GM23338 (cell line): Measurements from ENCODE around the gene ZNF91. TPM values are rescaled to one million over a fixed set of nuclear protein-coding genes. Genes with fewer than 3 reads are reported as not detected.

Source experiments
- ATAC-seq: fragments of 200-7000 bp; cut with Tn5 transposase; 3 replicates; pipeline ENCODE4 v1.9.1; 2020
- DNase-seq: peaks from one replicate; pipeline ENCODE4 v3.0.0-alpha.2; 2015; ENCODE audit warnings: low spot score
- H2AFZ ChIP-seq: fragments of 200-600 bp; sonication (generic); 2 replicates; pipeline ENCODE4 v1.8.0; 2016; ENCODE audit warnings: antibody characterized with exemption, mild to moderate bottlenecking, moderate library complexity
- H3F3A ChIP-seq: fragments of 200-600 bp; sonication (generic); replicated peaks from 2 replicates; pipeline ENCODE4 v1.8.0; 2017; ENCODE audit warnings: antibody characterized with exemption, mixed run types, low read depth
- H3K27ac ChIP-seq: fragments of 200-600 bp; sonication (generic); 2 replicates; pipeline ENCODE4 v1.6.1; 2016; ENCODE audit warnings: low read depth
- H3K27me3 ChIP-seq: fragments of 200-600 bp; sonication (generic); 2 replicates; pipeline ENCODE4 v1.8.0; 2016; ENCODE audit warnings: mild to moderate bottlenecking, mixed run types, moderate library complexity; ENCODE audit not compliant: insufficient read depth
- H3K36me3 ChIP-seq: fragments of 200-600 bp; sonication (generic); 2 replicates; pipeline ENCODE4 v1.8.0; 2016; ENCODE audit warnings: mild to moderate bottlenecking; ENCODE audit not compliant: insufficient read depth
- H3K4me1 ChIP-seq: fragments of 200-600 bp; sonication (generic); 2 replicates; pipeline ENCODE4 v1.8.0; 2016; ENCODE audit warnings: mild to moderate bottlenecking, moderate library complexity; ENCODE audit not compliant: insufficient read depth
- H3K4me2 ChIP-seq: fragments of 200-600 bp; sonication (generic); 2 replicates; pipeline ENCODE4 v1.7.1; 2017; ENCODE audit warnings: mixed run types
- H3K4me3 ChIP-seq: fragments of 200-600 bp; sonication (generic); 2 replicates; pipeline ENCODE4 v1.6.1; 2016; ENCODE audit warnings: mixed run types
- H3K79me2 ChIP-seq: fragments of 200-600 bp; sonication (generic); replicated peaks from 2 replicates; pipeline ENCODE4 v1.8.0; 2017; ENCODE audit warnings: mild to moderate bottlenecking; ENCODE audit not compliant: insufficient read depth
- H3K9me2 ChIP-seq: fragments of 200-600 bp; sonication (generic); 2 replicates; pipeline ENCODE4 v1.8.0; 2017; ENCODE audit not compliant: insufficient read depth
- H4K20me1 ChIP-seq: fragments of 200-600 bp; sonication (generic); replicated peaks from 2 replicates; pipeline ENCODE4 v1.8.0; 2017; ENCODE audit warnings: mild to moderate bottlenecking; ENCODE audit not compliant: insufficient read depth
- H3K27ac Mint-ChIP-seq: 2 replicates; pipeline ENCODE4 v1.8.0; 2020; ENCODE audit warnings: inconsistent platforms, mild to moderate bottlenecking, moderate library complexity, mixed read lengths
- H3K27me3 Mint-ChIP-seq: 3 replicates; pipeline ENCODE4 v1.8.0; 2022; ENCODE audit warnings: low read depth, mild to moderate bottlenecking, moderate library complexity, mixed read lengths, inconsistent platforms; ENCODE audit not compliant: insufficient read depth, poor library complexity
- H3K36me3 Mint-ChIP-seq: 3 replicates; pipeline ENCODE4 v1.8.0; 2021; ENCODE audit warnings: low read depth, mild to moderate bottlenecking, inconsistent platforms, moderate library complexity, mixed read lengths
- H3K4me1 Mint-ChIP-seq: 3 replicates; pipeline ENCODE4 v1.8.0; 2020; ENCODE audit warnings: mild to moderate bottlenecking, inconsistent platforms, mixed read lengths
- H3K4me3 Mint-ChIP-seq: 3 replicates; pipeline ENCODE4 v1.8.0; 2021; ENCODE audit warnings: moderate library complexity, mild to moderate bottlenecking, inconsistent platforms, mixed read lengths
- H3K9me3 Mint-ChIP-seq: 3 replicates; pipeline ENCODE4 v1.8.0; 2020; ENCODE audit warnings: moderate library complexity, mild to moderate bottlenecking, inconsistent platforms, mixed read lengths
- CREB1 ChIP-seq: fragments of 250-450 bp; sonication (Bioruptor Pico); IDR thresholded peaks from 2 replicates; pipeline ENCODE4 v1.5.0; 2020; ENCODE audit warnings: low read depth, mild to moderate bottlenecking, moderate library complexity
- EZH2phosphoT487 ChIP-seq: fragments of 200-600 bp; sonication (generic); IDR thresholded peaks from one replicate; pipeline ENCODE4 v1.8.1; 2018; ENCODE audit warnings: antibody characterized with exemption; ENCODE audit not compliant: unreplicated experiment
- JUNB ChIP-seq: IDR thresholded peaks from one replicate; pipeline ENCODE4 v1.6.1; 2016; ENCODE audit warnings: antibody characterized with exemption; ENCODE audit not compliant: unreplicated experiment
- NANOG ChIP-seq: IDR thresholded peaks from 2 replicates; pipeline ENCODE4 v1.6.1; 2016; ENCODE audit warnings: antibody characterized with exemption, borderline replicate concordance
- POLR2AphosphoS5 ChIP-seq: IDR thresholded peaks from 2 replicates; pipeline ENCODE4 v1.6.1; 2016; ENCODE audit warnings: antibody characterized with exemption, low read depth
- polyA plus RNA-seq: library from polyadenylated mRNA; unstranded; fragments of >200 nt; fragmentation: Nextera tagmentation; extraction: Ambion mirVana; gene quantifications from 2 replicates; pipeline ENCODE4 v1.2.1, GENCODE V29; 2016
- total RNA-seq: library from RNA; depleted of rRNA; stranded (reverse); fragments of >200 nt; shearing (Covaris generic); gene quantifications from 2 replicates; pipeline ENCODE4 v1.2.3, GENCODE V29; 2014
- TF ChIP-seq, protein P1 (sequence below): IDR thresholded peaks from one replicate; pipeline ENCODE4 v1.6.1; 2018; ENCODE audit warnings: antibody characterized with exemption; ENCODE audit not compliant: unreplicated experiment

The ZNF91 gene
- total and polyA plus RNA-seq, 2 experiments from 2014 or later = 23.5 to 51.6 TPM

DNA sequence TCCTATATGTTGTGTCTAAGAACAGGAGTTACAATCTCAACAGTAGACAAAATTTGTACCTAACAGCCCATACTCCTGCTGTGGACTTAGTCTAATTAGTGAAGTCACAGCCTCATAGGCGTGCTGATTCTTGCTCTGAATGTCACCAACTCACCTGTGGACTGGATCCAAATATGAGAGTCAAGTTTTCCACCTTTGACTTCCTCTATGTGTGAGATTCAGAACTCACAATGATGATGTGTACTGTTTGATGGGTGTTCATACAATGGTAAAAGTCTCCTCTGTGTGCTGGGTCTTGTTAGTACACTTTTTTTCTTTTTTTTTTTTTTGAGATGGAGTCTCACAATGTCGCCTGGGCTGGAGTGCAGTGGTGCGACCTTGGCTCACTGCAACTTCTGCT, 7.8 kb upstream of the ZNF91 start:
- no peak for DNase-seq
- peaks cover 3% of the 10 kb centered on the region for H4K20me1 ChIP-seq
- no peak overlapping the region for H3K27ac ChIP-seq
- no peak overlapping the region for H3K4me2 ChIP-seq
- H3K79me2 ChIP-seq = peaks cover 21% of the 10 kb centered on the region
- H3F3A ChIP-seq = no peaks in the 10 kb centered on the region
- peaks cover 1% of the 10 kb centered on the region for H3K27me3 Mint-ChIP-seq
- H3K4me1 ChIP-seq = no peaks in the 10 kb centered on the region
- no peaks in the 10 kb centered on the region for H3K27me3 ChIP-seq
- H3K9me3 Mint-ChIP-seq = no peaks in the 10 kb centered on the region; the same call in 2 of the 3 replicates
- TF ChIP-seq POLR2AphosphoS5 (no peak), EZH2phosphoT487 (no peak), NANOG (no peak)
- TF ChIP-seq, protein P1, sequence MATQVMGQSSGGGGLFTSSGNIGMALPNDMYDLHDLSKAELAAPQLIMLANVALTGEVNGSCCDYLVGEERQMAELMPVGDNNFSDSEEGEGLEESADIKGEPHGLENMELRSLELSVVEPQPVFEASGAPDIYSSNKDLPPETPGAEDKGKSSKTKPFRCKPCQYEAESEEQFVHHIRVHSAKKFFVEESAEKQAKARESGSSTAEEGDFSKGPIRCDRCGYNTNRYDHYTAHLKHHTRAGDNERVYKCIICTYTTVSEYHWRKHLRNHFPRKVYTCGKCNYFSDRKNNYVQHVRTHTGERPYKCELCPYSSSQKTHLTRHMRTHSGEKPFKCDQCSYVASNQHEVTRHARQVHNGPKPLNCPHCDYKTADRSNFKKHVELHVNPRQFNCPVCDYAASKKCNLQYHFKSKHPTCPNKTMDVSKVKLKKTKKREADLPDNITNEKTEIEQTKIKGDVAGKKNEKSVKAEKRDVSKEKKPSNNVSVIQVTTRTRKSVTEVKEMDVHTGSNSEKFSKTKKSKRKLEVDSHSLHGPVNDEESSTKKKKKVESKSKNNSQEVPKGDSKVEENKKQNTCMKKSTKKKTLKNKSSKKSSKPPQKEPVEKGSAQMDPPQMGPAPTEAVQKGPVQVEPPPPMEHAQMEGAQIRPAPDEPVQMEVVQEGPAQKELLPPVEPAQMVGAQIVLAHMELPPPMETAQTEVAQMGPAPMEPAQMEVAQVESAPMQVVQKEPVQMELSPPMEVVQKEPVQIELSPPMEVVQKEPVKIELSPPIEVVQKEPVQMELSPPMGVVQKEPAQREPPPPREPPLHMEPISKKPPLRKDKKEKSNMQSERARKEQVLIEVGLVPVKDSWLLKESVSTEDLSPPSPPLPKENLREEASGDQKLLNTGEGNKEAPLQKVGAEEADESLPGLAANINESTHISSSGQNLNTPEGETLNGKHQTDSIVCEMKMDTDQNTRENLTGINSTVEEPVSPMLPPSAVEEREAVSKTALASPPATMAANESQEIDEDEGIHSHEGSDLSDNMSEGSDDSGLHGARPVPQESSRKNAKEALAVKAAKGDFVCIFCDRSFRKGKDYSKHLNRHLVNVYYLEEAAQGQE = no peak
- peaks cover 75% of the 10 kb centered on the region for H3K36me3 Mint-ChIP-seq
- no peak overlapping the region for H3K27ac Mint-ChIP-seq
- H3K36me3 ChIP-seq = peaks cover 50% of the 10 kb centered on the region
- no peak overlapping the region for H2AFZ ChIP-seq
- no peaks in the 10 kb centered on the region for H3K9me2 ChIP-seq
- H3K4me1 Mint-ChIP-seq = no peaks in the 10 kb centered on the region
- no peak overlapping the region for H3K4me3 Mint-ChIP-seq
- no peak for ATAC-seq
- H3K4me3 ChIP-seq = no peak overlapping the region

DNA sequence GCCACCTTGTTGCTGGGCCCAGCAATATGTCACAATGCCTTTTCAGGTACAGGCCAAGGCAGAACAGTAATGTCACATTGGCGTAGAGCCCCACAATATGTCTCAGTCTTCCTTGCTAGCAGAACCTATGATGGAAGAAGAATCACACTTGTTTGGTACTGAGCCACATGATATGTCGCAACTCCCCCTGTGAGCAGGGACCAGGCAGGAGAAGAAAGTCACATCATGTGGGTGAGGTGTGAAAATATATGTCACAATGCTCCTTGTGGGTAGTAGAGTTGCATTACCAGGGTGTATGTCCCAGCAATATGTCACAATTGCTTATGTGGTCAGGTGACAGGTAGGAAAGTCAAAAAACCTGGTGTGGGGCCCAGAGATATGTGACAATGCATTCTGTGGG, 7.1 kb upstream of the ZNF91 start:
- Mint-ChIP-seq H3K4me3 (no peak overlapping the region), H3K36me3 (peaks cover 70% of the 10 kb centered on the region), H3K27me3 (peaks cover 1% of the 10 kb centered on the region), H3K9me3 (no peaks in the 10 kb centered on the region; the same call in 2 of the 3 replicates), H3K4me1 (peaks cover 1% of the 10 kb centered on the region; the same call in 1 of the 3 replicates), H3K27ac (no peak overlapping the region)
- H3F3A ChIP-seq = no peaks in the 10 kb centered on the region
- no peaks in the 10 kb centered on the region for H3K4me1 ChIP-seq
- peaks cover 3% of the 10 kb centered on the region for H4K20me1 ChIP-seq
- no peak overlapping the region for H3K4me2 ChIP-seq
- DNase-seq (no peak), ATAC-seq (no peak)
- H3K9me2 ChIP-seq = no peaks in the 10 kb centered on the region
- no peaks in the 10 kb centered on the region for H3K27me3 ChIP-seq
- H2AFZ ChIP-seq = no peak overlapping the region
- no peak overlapping the region for H3K4me3 ChIP-seq
- H3K79me2 ChIP-seq = peaks cover 16% of the 10 kb centered on the region
- peaks cover 43% of the 10 kb centered on the region for H3K36me3 ChIP-seq
- no peak overlapping the region for H3K27ac ChIP-seq
- TF ChIP-seq CREB1 = no peak

DNA sequence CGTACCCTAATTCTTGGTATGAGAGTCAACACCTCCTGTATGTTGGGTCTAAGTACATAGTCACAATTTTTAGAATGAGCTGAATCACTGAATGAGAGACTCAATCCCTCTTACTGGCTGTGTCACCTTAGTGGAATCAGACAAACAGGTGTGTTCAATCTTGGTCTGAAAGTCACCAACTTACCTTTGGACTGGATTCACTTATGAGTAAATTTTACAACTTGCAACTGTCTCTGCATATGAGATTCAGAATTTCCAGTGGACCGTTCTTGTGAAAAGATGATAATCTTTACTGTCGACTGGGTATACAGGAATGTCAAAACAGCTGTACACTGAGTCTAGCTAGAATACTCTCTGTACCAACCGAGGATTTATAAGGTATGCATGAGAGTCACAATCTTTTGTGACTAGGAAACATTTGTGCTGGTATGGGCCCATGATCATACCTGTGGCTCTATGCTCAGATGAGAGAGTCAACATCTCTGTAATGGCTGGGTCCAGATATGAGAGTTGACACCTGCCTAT, 5.9 kb upstream of the ZNF91 start:
- H3K36me3 ChIP-seq = peaks cover 40% of the 10 kb centered on the region
- no peak overlapping the region for H3K4me2 ChIP-seq
- no peak for ATAC-seq

More for the DNA sequence above, 5.9 kb upstream of the ZNF91 start:
- Histone ChIP-seq H3K27ac (no peak overlapping the region), H3K27me3 (no peaks in the 10 kb centered on the region), H3F3A (no peaks in the 10 kb centered on the region), H3K4me1 (no peaks in the 10 kb centered on the region), H2AFZ (no peak overlapping the region), H3K9me2 (no peaks in the 10 kb centered on the region), H4K20me1 (peaks cover 3% of the 10 kb centered on the region), H3K79me2 (peaks cover 6% of the 10 kb centered on the region; the same call in 1 of the 2 replicates), H3K4me3 (no peak overlapping the region)
- H3K9me3 Mint-ChIP-seq = no peaks in the 10 kb centered on the region; the same call in 2 of the 3 replicates
- H3K4me1 Mint-ChIP-seq = peaks cover 4% of the 10 kb centered on the region; the same call in 1 of the 3 replicates
- TF ChIP-seq CREB1 (no peak), JUNB (no peak)
- no peak overlapping the region for H3K4me3 Mint-ChIP-seq
- peaks cover 1% of the 10 kb centered on the region for H3K27me3 Mint-ChIP-seq
- DNase-seq = no peak
- H3K36me3 Mint-ChIP-seq = peaks cover 60% of the 10 kb centered on the region
- no peak overlapping the region for H3K27ac Mint-ChIP-seq
